GM19324 (cell line): ENCODE results near the gene TMEM80.
"Not testable (repeated sequence)": the region's sequence is repeated elsewhere in the genome, so short reads cannot be mapped to it uniquely, and the experiment has no call there.

ENCODE experiments used
- ATAC-seq: cut with Tn5 transposase; IDR thresholded peaks from one replicate; pipeline ENCODE4 v1.9.1; 2021; ENCODE audit warnings: mild to moderate bottlenecking, moderate library complexity; ENCODE audit not compliant: unreplicated experiment, low FRiP score

The TMEM80 gene

DNA sequence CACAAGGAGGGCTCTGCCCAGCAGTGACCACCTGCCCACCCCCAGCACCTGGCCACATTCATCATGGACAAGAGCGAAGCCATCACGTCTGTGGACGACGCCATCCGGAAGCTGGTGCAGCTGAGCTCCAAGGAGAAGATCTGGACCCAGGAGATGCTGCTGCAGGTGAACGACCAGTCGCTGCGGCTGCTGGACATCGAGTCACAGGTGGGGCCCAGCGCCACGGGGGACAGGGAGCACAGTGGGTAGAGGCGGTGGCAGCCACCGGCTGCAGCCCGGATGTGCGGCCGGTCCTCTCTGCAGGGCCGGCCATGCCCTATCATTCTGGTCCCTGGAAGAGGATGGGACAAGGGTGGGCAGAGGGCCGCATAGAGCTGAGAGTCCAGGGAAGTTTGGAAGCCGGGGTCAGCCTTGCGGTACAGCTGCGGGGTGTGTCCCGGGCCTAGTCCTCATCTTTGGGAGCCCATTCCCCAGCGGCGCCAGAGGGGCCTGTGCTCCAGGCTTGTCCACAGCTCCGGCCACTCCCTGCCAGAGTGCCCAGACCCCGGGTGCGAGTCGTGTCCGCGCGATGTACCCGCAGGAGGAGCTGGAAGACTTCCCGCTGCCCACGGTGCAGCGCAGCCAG is 24.5 kb downstream of the TMEM80 start:
- ATAC-seq: no peak

DNA sequence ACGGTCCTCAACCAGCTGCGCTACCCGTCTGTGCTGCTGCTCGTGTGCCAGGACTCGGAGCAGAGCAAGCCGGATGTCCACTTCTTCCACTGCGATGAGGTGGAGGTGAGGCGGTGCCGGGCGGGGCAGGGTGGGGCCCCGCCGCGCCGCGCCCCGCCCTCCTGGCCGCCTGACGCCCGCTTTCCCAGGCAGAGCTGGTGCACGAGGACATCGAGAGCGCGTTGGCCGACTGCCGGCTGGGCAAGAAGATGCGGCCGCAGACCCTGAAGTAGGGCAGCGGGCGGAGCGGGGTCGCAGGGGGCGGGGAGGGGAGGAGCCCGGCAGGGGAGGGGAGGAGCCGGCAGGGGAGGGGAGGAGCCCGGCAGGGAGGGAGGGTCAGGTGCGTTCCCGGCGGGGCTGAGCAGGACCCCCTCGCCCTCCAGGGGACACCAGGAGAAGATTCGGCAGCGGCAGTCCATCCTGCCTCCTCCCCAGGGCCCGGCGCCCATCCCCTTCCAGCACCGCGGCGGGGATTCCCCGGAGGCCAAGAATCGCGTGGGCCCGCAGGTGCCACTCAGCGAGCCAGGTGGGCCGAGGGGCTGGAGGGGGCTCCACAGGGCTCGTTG is 25.1 kb downstream of the TMEM80 start:
- no peak for ATAC-seq

DNA sequence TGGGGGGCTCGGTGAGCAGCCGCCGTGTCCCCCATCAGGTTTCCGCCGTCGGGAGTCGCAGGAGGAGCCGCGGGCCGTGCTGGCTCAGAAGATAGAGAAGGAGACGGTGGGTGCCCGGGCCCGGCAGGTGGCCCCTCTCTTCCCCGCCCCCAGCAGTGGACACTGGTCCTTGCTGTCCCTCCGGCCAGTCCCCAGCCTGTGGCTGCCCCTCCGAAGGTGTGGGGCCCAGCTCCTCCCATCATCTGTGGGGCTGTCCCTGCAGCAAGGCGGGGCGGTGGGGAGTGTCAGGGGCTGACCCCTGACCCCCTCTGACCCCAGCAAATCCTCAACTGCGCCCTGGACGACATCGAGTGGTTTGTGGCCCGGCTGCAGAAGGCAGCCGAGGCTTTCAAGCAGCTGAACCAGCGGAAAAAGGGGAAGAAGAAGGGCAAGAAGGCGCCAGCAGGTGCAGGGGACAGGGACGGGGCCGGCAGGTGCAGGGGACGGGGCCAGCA is 25.7 kb downstream of the TMEM80 start:
- no peak for ATAC-seq

DNA sequence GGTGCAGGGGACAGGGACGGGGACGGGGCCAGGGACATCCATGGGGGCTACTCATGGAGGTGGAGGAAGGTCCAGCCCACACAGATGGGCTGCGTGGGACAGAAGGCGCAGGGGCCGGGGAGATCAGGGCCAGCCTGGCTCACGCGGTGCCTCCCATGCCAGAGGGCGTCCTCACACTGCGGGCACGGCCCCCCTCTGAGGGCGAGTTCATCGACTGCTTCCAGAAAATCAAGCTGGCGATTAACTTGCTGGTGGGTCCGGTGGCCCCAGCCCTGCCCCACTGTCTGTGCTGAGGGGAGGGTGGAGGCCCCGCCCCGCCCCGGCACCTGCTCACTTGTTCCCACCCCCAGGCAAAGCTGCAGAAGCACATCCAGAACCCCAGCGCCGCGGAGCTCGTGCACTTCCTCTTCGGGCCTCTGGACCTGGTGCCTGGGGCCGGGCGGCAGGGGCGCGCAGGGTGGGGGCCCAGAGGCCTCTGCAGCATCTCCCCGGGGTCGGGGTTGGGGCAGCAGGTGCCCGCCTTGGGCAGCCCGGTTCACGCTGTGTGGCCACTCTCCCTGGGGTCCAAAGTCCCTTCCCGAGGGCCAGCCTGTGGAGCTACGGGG is 26.2 kb downstream of the TMEM80 start:
- no peak for ATAC-seq

DNA sequence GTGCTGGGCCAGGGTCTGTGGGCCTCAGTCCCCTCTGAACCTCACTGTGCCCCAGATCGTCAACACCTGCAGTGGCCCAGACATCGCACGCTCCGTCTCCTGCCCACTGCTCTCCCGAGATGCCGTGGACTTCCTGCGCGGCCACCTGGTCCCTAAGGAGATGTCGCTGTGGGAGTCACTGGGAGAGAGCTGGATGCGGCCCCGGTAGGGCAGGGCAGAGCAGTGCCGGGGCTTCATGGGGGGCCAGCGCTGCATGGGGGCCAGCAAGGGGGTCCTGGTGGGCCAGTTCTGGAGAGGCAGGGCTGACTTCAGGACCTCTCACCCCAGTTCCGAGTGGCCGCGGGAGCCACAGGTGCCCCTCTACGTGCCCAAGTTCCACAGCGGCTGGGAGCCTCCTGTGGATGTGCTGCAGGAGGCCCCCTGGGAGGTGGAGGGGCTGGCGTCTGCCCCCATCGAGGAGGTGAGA is 26.8 kb downstream of the TMEM80 start:
- ATAC-seq: no peak

DNA sequence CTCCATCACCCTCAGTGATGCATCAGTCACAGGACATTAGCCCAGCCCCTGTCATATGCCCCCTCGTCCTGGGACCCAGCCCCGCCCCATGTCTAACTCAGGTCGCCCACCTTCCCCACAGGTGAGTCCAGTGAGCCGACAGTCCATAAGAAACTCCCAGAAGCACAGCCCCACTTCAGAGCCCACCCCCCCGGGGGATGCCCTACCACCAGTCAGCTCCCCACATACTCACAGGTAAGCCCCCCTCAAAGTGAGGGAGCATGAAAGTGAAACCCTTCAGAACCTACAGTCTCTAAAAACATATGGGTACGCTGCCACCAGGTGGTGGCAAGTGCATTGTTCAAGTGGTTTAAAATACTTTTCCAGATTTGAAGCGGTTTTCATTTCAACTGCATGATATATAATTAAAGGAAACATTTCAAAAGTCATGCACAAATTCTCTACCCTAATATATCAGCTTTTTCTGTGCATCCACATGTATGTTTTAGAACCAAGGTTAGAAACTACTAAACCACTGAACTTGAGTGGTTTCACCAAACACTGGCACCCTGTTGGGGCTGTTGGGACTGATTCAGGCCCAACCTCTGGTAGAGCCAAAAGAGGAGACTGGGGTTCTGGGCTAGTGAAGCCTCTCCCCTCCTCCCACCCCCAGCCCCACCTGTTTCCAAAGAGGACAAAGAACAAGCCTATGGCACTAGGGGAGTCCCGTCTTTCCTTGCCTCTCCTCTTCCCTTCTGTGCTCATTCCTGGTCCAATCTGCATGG is 27.7 kb downstream of the TMEM80 start:
- no peak for ATAC-seq

DNA sequence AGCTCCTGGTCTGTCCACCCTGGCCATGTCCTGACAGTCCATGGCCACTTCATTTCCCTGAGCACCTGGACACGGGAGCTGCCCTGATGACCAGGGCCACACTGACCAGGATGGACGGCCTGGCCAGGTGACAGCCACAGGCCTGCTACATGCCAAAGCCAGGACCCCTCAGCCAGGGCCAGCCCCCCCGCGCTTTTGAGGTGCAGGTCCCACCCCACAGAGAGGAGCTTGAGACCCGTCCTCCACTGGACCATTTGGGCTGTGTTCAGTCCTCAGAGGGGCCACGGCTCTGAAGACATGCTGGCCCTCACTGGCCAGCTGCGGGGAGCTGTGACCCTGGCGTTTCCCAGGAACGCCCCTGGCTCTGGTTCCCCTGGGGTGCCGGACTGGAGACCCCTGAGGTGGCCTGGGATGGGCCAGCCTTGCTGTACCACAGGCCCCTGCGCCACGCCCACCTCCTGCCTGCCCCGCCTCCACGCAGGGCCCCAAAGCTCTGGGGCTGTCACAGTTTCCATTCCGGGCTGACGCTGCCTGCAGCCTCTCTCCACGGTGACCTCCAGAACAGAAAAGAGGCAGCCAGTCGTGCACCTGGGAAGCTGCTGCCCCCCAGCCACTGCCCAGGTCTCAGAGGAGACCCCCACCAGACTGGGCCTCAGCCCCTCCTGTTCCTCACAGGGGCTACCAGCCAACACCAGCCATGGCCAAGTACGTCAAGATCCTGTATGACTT is 28.6 kb downstream of the TMEM80 start:
- ATAC-seq: no peak

DNA sequence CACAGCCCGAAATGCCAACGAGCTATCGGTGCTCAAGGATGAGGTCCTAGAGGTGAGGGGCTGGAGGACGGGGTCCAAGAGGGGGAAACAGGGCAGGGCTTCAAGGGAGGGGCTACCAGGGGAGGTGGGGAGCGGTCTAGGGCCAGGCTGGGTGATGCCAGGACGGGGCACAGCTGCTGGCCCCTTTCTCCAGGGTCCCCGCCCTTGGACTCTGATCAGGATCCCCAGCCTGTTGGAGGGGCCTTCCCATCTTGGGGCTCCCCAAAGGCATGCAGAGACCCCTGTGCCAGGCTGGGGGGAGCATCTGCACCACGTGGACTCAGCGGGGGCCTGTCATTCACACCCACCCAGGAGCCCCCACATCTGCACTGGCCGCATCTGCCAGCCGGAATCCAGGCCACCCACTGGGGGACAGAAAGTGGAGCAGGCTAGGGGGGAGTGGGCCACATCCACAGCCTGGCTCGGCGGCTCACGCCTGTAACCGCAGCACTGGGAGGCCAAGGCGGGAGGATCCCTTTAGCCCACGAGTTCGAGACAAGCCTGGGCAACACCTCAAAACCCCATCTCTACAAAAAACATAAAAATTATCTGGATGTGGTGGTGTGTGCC is 29.3 kb downstream of the TMEM80 start:
- no peak for ATAC-seq

DNA sequence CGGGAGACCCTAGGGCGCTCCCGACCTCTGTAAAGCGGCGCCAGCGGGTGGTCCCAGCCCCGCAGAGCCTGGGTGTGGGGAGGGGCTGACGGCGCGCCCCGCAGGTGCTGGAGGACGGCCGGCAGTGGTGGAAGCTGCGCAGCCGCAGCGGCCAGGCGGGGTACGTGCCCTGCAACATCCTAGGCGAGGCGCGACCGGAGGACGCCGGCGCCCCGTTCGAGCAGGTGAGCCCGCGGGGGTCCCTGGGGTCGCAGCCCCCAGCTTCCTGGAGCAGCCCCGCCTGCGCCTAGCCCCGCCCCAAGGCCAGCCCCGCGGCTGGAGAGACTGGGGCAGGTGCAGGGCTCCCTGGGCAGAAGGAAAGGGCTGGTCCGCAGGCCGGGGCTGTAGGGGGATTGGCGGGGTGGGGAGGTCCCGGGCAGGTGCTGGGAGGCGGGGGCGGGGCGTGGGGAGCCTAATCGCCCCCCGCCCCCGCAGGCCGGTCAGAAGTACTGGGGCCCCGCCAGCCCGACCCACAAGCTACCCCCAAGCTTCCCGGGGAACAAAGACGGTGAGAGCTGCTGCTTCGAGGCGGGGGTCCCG is 30.1 kb downstream of the TMEM80 start:
- no peak for ATAC-seq

DNA sequence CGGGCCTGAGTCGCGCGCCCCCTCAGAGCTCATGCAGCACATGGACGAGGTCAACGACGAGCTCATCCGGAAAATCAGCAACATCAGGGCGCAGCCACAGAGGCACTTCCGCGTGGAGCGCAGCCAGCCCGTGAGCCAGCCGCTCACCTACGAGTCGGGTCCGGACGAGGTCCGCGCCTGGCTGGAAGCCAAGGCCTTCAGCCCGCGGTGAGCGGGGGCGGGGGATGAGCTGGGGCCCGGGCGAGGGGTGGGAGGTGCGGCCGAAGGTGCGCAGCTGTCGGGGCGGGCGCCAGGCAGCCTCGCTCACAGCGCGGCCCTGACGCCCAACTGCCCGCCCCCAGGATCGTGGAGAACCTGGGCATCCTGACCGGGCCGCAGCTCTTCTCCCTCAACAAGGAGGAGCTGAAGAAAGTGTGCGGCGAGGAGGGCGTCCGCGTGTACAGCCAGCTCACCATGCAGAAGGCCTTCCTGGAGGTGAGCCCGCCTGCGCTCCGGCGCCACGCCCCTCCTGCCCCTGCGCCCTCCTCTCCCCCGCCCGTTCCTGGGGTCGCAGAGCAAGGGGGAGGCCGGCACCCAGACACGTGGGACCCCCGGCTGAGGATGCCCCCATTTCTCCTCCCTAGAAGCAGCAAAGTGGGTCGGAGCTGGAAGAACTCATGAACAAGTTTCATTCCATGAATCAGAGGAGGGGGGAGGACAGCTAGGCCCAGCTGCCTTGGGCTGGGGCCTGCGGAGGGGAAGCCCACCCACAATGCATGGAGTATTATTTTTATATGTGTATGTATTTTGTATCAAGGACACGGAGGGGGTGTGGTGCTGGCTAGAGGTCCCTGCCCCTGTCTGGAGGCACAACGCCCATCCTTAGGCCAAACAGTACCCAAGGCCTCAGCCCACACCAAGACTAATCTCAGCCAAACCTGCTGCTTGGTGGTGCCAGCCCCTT is 30.9 kb downstream of the TMEM80 start:
- no peak for ATAC-seq

DNA sequence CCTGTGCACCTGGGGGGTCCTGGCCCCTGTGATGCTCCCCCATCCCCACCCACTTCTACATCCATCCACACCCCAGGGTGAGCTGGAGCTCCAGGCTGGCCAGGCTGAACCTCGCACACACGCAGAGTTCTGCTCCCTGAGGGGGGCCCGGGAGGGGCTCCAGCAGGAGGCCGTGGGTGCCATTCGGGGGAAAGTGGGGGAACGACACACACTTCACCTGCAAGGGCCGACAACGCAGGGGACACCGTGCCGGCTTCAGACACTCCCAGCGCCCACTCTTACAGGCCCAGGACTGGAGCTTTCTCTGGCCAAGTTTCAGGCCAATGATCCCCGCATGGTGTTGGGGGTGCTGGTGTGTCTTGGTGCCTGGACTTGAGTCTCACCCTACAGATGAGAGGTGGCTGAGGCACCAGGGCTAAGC is 31.7 kb downstream of the TMEM80 start:
- no peak for ATAC-seq

DNA sequence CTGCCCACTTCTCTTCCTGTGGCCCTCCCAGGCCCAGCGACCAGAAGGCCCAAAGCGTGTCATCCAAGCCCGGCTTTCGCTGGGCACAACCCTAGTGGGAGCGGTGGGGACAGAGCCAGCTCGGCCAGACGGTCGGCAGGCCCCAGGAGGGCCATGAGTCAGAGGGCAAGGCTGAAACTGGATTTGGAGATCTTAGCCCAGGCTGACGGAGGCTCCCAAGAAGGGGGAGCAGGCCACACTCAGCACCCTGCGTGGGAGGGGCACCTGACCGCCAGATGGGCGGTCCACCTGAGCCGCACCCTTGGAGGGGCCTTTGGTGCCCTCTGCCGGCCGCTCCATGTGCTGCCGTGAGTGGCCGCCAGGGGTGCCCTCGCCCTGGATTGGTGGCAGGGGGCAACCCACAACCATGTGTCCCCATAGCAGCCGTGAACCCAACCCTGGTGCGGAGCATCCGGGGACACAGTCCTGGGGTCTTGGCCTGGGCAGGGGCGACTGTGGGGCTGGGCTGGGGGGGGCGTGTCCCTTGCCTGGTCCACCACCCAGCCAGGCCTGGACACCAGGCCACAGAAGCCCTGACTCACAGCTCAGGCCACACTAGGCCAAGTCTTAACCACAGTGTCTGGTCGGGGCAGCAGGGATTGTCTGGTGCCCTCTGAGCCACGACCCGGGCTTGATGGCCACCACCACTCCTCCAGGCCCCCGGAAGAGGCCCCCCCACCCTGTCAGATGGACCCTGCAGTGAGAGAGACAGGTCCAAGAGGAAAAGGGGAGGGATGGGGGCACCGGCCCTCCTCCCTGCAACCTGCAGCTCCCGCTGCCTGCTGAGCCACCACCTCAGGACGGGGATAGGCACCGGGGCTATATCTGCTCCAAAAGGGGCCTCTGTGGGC is 32.5 kb downstream of the TMEM80 start:
- no peak for ATAC-seq

DNA sequence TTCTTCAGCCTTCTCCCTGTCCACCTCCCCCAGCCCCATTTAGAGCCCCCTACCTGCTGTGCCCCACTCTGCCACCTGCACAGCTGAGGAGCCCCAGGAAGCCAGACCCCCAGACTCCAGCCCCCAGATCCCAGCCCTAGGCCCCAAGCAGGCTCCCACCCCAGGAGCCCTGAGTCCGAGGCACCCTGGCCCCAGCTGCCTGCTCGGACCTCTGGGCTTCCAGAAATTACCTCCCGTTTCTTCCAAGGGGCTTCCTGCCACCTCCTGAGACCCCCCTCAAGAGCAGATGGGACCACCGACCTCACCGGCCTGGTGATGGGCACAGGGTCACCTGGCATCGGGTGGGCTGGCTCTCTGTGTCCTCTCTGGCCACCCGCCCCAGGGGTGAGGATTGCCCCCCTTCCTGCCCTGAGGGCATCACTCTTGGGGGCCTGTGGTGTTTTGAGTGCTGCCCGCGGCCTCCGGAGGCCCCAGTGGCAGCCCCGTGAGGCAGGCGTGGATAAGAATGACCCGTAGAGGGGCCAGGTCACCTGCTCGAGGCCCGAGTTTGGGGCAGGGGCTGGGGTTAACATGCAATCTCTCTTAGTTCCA is 33.4 kb downstream of the TMEM80 start:
- no peak for ATAC-seq

DNA sequence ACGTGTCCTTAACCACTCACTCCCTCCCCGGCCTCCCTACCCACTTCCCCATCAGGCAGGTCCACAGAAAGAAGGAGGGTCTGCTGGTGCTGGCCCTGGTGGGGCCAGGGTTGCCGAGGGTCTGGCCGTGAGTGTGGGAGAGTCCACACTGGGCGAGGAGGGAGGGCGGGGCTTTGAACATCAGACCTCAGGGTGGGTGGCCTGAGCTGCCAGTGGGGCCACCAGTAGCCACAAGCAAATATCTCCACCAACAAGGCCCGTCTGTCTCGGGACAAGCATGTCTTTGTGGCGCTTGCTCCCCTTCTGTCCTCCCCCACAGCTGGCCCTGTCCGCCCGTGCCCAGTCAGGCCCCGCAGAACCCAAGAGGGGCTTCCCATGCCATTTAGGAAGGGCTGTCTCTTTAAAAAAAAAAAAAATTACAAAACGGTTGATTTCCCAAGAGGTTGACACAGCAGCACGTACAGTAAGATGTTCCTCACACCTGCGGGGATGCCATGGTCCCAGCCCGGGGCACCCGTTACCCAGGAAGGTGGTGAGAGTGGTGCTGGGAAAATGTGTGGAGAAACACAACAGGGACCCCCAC is 34.0 kb downstream of the TMEM80 start:
- no peak for ATAC-seq

DNA sequence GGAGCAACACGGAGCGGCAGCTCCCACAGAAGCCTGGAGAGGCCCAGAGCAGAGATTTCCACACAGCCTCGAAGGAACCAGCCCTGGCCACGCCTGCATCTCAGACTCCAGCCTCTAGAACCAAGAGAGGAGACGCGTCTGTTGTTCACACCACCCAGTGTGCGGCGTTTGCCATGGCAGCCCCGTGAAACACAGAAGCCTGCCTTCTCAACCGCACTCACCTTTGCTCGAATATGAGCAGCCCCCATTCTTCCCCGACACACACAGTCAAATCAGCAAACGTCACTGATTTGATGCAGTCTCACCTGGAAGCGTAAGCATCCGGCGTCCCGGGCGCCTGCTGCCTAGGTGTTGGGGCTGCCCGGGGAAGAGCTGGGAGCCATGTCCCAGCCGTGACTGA is 37.5 kb downstream of the TMEM80 start:
- ATAC-seq: no peak

DNA sequence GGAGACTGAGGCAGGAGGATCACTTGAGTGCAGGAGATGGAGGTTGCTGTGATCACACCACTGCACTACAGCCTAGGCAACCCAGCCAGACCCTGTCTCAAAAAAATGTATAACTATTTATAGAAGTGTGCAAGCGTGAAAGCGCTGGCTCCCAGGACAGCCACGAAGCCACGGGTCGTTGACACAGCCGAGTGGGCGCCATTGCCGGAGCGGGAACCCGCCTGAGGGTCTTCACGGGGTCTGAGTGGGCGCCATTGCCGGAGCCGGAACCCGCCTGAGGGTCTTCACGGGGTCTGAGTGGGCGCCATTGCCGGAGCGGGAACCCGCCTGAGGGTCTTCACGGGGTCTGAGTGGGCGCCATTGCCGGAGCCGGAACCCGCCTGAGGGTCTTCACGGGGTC is 38.9 kb downstream of the TMEM80 start:
- ATAC-seq: not testable (repeated sequence)

DNA sequence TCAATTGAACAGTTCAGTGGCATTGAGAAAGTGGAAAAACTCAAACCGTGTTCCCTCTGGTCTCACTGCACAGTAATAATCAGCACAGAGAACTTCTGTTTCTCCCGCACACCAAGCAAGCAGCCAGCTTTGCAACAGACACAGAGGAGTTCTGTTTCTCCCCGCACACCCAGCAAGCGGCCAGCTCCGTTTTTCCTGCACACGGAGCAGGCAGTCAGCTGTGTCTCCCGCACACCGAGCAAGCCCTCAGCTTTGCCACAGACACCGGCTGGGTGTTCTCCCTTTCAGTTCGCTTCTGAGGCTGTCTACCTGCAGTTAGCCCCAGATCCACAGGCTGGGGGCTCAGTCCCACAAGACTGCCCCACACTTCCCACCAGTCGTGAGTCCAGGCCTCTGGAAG is 41.8 kb downstream of the TMEM80 start:
- no peak for ATAC-seq
